GM12873 (cell line): ENCODE data around the gene CLEC1A.
A peak's percentile ranks its signal among the peaks of the same experiment; 100 is the strongest.

Source experiments
- CTCF ChIP-seq: IDR thresholded peaks from 2 replicates; pipeline ENCODE4 v1.5.1; 2012; ENCODE audit warnings: low read depth, mild to moderate bottlenecking, moderate library complexity, low read length, control low read depth; ENCODE audit not compliant: insufficient read depth; ENCODE audit errors: missing control alignments

Gene CLEC1A

GRCh38 chr12:10098791-10099190 is at the start of gene CLEC1A:
CLEC1A (minus strand) TSS chr12:10098985; CDS start chr12:10098922, 63 bp downstream.
- no peak for TF ChIP-seq CTCF

GRCh38 chr12:10147714-10148403 is 49.1 kb upstream of the CLEC1A start:
- TF ChIP-seq CTCF: no peak

GRCh38 chr12:10142976-10143589 is 44.3 kb upstream of the CLEC1A start:
- no peak for TF ChIP-seq CTCF

- peak; percentile 44 for TF ChIP-seq CTCF
Observed at GRCh38 chr12:10140001-10140400, 41.2 kb upstream of the CLEC1A start.

- TF ChIP-seq CTCF: no peak
Observed at GRCh38 chr12:10136637-10137205, 37.9 kb upstream of the CLEC1A start.

- TF ChIP-seq CTCF: no peak
Observed at GRCh38 chr12:10135126-10135525, 36.3 kb upstream of the CLEC1A start.

- TF ChIP-seq CTCF: no peak
Observed at GRCh38 chr12:10132850-10133370, 34.1 kb upstream of the CLEC1A start.
